HG03521 (cell line): ENCODE data around the gene RESP18.
A peak's percentile ranks its signal among the peaks of the same experiment; 100 is the strongest.

Source experiments
- ATAC-seq: cut with Tn5 transposase; IDR thresholded peaks from one replicate; pipeline ENCODE4 v1.9.1; 2021; ENCODE audit warnings: mild to moderate bottlenecking, moderate library complexity; ENCODE audit not compliant: unreplicated experiment

RESP18 gene

GRCh38 chr2:219278655-219279150 is 53.8 kb downstream of the RESP18 start:
- no peak for ATAC-seq

DNA sequence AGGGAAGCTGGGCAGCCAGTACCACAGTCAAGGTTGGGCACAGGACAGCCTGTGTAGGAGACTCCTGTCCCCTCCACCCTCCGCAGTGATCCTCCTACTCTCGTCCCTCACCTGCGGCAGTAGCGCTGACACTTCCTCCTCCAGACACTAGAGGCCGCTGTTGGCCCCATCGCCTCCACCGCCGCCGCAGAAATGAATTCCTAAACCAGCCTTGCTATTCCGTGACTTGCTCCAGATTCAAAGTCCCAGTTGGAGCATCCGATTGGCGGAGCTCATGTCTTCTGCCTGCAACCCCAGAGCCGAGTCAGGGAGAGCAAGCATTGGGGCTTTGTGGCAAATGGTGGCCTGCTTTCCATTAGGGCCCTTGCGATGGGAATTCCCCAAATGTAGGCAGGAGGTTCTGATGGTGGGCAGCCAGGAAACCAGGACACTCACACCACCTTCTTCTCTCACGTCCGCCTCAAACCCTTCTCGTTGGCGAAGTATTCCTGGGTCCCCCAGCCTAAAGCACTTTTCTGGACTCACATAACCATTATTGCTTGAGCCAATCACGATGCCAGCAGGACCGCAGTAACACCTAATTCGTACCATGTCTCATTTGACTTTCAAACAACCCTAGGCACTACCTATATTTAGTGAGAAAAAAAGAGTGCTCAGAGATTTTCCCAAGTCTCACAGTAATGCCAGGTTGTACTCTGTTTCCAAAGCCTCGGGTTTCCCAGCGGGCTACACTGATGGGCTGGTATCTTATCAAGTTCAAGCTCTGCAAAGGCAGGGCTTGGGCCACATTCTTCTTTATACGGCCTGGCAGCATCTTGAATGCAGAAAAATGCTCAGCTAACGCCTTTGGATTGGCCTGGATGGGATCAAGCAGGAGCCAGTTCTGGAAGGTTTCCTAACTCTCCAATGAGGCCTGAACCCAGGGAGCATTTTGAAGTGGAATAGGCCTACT is 54.6 kb downstream of the RESP18 start:
- peak; percentile 24 for ATAC-seq
